Measurements from ENCODE around the gene FGGY. TPM values are rescaled to one million over a fixed set of nuclear protein-coding genes. Genes with fewer than 3 reads are reported as not detected.
A peak's percentile ranks its signal among the peaks of the same experiment; 100 is the strongest.

Gene FGGY
- total RNA-seq, 1 donor: 24.6 TPM

DNA sequence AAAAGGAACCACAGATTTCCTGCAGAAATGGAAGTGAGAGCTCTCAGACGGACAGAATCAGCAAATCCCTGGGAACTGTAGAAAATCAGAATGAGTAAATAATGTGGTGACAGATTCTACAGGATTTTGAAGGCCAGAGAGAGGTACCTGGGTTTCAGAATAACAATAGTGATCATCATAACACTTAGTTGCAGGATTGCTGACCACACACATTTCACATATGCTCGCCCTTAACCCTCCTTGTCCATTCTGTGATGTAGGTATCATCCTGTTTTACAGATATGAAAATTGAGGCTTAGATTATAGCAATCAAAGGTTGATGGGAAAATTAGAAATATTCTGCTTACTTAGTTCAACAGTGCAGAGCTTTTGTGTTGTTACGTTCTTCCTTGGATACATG is 419.9 kb downstream of the FGGY start:
- no peaks in the 10 kb centered on the region for H3K79me2 ChIP-seq (ENCODE audit: insufficient read depth, low read length)
- H3K9me3 ChIP-seq (ENCODE audit: low read depth, low read length): no peaks in the 10 kb centered on the region
- H3K27me3 ChIP-seq (ENCODE audit: insufficient read depth, low read length): no peaks in the 10 kb centered on the region
- no peak overlapping the region for H3K27ac ChIP-seq (ENCODE audit: low read depth, low read length)
- TF ChIP-seq, protein P1, sequence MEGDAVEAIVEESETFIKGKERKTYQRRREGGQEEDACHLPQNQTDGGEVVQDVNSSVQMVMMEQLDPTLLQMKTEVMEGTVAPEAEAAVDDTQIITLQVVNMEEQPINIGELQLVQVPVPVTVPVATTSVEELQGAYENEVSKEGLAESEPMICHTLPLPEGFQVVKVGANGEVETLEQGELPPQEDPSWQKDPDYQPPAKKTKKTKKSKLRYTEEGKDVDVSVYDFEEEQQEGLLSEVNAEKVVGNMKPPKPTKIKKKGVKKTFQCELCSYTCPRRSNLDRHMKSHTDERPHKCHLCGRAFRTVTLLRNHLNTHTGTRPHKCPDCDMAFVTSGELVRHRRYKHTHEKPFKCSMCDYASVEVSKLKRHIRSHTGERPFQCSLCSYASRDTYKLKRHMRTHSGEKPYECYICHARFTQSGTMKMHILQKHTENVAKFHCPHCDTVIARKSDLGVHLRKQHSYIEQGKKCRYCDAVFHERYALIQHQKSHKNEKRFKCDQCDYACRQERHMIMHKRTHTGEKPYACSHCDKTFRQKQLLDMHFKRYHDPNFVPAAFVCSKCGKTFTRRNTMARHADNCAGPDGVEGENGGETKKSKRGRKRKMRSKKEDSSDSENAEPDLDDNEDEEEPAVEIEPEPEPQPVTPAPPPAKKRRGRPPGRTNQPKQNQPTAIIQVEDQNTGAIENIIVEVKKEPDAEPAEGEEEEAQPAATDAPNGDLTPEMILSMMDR (IDR thresholded peaks at IDR 0.05; ENCODE audit: extremely low read depth, low read depth, low read length): no peak
- H3K4me2 ChIP-seq (ENCODE audit: insufficient read depth, low read length): no peak overlapping the region
- DNase-seq (ENCODE audit: insufficient read length, low spot score, missing footprints): no peak
- peak overlapping the region; percentile 65 for H2AFZ ChIP-seq (ENCODE audit: low read length)
- H4K20me1 ChIP-seq (ENCODE audit: insufficient read depth, low read length): no peaks in the 10 kb centered on the region
- H3K36me3 ChIP-seq (ENCODE audit: insufficient read depth, low read length): no peaks in the 10 kb centered on the region
- H3K4me3 ChIP-seq (ENCODE audit: insufficient read depth, low read length): no peak overlapping the region
- no peaks in the 10 kb centered on the region for H3K4me1 ChIP-seq (ENCODE audit: insufficient read depth, low read length)

DNA sequence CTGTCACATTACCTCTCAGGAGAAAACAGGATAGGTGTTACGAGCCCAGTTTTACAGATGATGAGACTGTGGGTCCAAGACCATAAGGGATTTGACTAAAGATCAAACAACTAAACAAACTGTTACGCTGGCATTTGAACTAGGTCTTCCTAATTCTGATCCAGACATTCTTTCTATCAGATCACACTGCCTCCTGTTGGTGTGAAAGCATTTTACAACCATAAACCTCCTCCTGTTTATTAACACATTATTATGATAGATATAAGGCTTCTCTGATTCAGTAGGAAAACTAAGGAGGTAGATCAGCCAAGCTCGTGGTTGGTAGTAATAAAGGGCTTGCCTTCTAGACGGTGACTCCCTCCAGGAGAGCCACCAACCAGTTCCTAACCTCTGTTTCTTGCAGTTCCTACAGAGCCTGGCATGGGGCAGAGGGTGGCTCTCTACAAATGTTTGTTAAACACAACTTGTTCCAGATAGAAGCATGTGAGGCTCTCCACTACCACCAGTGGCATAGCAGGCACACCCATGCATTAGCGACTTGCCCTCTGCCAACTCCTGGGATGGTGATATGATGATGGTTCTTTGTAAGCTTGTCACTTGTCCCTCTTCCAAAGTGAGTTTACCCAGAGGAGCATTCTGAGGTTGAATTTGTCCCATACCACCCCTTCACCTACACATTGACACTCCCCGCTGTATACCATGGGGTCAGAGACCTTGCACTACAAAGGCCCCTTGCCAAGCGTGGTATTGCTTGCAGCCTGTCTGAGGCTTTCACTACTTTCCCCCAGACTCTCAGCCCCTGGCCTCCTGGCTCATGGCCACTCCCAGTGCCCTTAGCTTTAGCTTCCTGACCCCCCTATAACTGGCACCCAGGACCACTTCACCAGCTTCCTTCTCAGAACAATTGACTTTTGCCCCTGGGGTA is 421.4 kb downstream of the FGGY start:
- Histone ChIP-seq H3K4me3 (ENCODE audit: insufficient read depth, low read length) (no peak overlapping the region), H3K27ac (ENCODE audit: low read depth, low read length) (no peak overlapping the region), H2AFZ (ENCODE audit: low read length) (no peak overlapping the region), H3K79me2 (ENCODE audit: insufficient read depth, low read length) (no peaks in the 10 kb centered on the region), H4K20me1 (ENCODE audit: insufficient read depth, low read length) (no peaks in the 10 kb centered on the region), H3K27me3 (ENCODE audit: insufficient read depth, low read length) (no peaks in the 10 kb centered on the region), H3K36me3 (ENCODE audit: insufficient read depth, low read length) (no peaks in the 10 kb centered on the region), H3K4me2 (ENCODE audit: insufficient read depth, low read length) (no peak overlapping the region), H3K4me1 (ENCODE audit: insufficient read depth, low read length) (no peaks in the 10 kb centered on the region), H3K9me3 (ENCODE audit: low read depth, low read length) (no peaks in the 10 kb centered on the region)
- DNase-seq (ENCODE audit: insufficient read length, low spot score, missing footprints): no peak
- TF ChIP-seq, protein P1 (IDR thresholded peaks at IDR 0.05; ENCODE audit: extremely low read depth, low read depth, low read length): peak; percentile 39

DNA sequence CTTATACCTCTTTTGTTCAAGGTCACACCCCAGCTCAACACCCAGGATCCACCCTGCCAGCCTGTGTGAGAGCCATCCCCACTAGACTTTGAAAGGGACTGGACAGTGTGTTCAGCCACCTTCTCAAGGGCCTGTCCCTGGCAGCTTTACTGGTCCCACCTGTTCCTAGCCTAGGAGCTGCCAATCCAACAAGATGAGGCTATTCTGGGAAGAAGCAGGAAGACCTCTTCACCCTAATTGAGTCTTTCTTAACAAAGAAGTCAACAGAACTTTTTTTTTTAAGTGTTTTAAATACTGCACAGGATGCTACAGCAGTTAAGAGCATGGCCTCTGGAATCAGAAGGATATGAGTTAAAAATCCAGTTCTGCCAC is 422.1 kb downstream of the FGGY start:
- H3K36me3 ChIP-seq (ENCODE audit: insufficient read depth, low read length): no peaks in the 10 kb centered on the region
- H3K4me2 ChIP-seq (ENCODE audit: insufficient read depth, low read length): no peak overlapping the region
- H4K20me1 ChIP-seq (ENCODE audit: insufficient read depth, low read length): no peaks in the 10 kb centered on the region
- no peak for DNase-seq (ENCODE audit: insufficient read length, low spot score, missing footprints)
- no peak overlapping the region for H3K4me3 ChIP-seq (ENCODE audit: insufficient read depth, low read length)
- H3K27me3 ChIP-seq (ENCODE audit: insufficient read depth, low read length): no peaks in the 10 kb centered on the region
- H3K4me1 ChIP-seq (ENCODE audit: insufficient read depth, low read length): no peaks in the 10 kb centered on the region
- no peak overlapping the region for H3K27ac ChIP-seq (ENCODE audit: low read depth, low read length)
- TF ChIP-seq, protein P1 (IDR thresholded peaks at IDR 0.05; ENCODE audit: extremely low read depth, low read depth, low read length): no peak
- H2AFZ ChIP-seq (ENCODE audit: low read length): no peak overlapping the region
- no peaks in the 10 kb centered on the region for H3K79me2 ChIP-seq (ENCODE audit: insufficient read depth, low read length)
- H3K9me3 ChIP-seq (ENCODE audit: low read depth, low read length): no peaks in the 10 kb centered on the region

DNA sequence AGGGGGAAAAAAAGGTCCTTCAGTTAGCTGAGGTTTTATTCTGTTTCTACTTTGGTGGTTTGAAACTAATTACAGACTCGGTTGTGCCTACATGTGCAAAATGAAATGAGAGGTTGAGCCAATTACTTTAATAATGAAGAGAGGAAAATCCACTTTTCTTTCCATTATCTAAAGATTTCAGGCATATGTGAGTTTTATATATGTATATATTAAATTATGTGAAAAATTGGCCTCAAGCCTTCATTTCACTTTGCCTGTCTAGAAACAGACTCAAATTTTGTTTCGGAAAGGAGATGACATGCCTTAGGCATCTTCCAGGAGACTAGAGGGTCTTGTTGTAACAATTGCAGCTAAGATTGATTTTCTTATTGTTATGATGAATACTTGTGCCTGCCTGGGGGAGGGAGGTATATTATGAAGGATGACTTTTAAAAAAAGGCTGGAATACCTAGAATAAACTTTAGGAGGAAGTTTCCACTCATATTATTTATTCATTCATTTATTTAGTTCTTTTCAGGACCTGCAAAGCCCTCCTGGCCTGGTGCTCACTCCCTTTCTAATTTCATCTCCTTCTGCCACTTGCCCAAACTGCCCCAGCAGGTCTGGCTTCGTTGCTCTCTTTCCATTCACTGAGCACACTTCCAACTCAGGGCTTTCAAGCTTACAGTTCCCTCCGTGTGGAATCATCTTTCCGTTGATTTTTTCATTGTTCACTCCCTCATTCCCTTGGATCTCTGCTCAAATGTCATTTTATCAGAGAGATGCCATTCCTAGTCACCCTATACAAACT is 423.6 kb downstream of the FGGY start:
- no peak overlapping the region for H3K27ac ChIP-seq (ENCODE audit: low read depth, low read length)
- H3K4me2 ChIP-seq (ENCODE audit: insufficient read depth, low read length): no peak overlapping the region
- no peaks in the 10 kb centered on the region for H3K79me2 ChIP-seq (ENCODE audit: insufficient read depth, low read length)
- H3K27me3 ChIP-seq (ENCODE audit: insufficient read depth, low read length): no peaks in the 10 kb centered on the region
- no peaks in the 10 kb centered on the region for H3K9me3 ChIP-seq (ENCODE audit: low read depth, low read length)
- H4K20me1 ChIP-seq (ENCODE audit: insufficient read depth, low read length): no peaks in the 10 kb centered on the region
- H3K36me3 ChIP-seq (ENCODE audit: insufficient read depth, low read length): no peaks in the 10 kb centered on the region
- TF ChIP-seq, protein P1 (IDR thresholded peaks at IDR 0.05; ENCODE audit: extremely low read depth, low read depth, low read length): no peak
- DNase-seq (ENCODE audit: insufficient read length, low spot score, missing footprints): no peak
- no peak overlapping the region for H3K4me3 ChIP-seq (ENCODE audit: insufficient read depth, low read length)
- H2AFZ ChIP-seq (ENCODE audit: low read length): peak overlapping the region; percentile 35
- no peaks in the 10 kb centered on the region for H3K4me1 ChIP-seq (ENCODE audit: insufficient read depth, low read length)

Measured in osteoblast (primary cell).